Muscle of back (tissue), 11 donors: Measurements from ENCODE around the gene ENPP4. TPM values are rescaled to one million over a fixed set of nuclear protein-coding genes. Genes with fewer than 3 reads are reported as not detected.
"Not testable (repeated sequence)": the region's sequence is repeated elsewhere in the genome, so short reads cannot be mapped to it uniquely, and the experiment has no call there.

Experiments
- DNase-seq, 3 donors: peaks; one replicate each; pipeline versions ENCODE4 v3.0.0 to v3.0.0-alpha.2; 2013
- polyA plus RNA-seq, 10 donors: library from polyadenylated mRNA; unstranded; fragments of 120-200 nt; gene quantifications; one replicate each; pipeline ENCODE4 v1.2.1, GENCODE V29; 2013; ENCODE audit not compliant: insufficient read length in 10 of 10

ENPP4 gene
- polyA plus RNA-seq, 10 donors: 25.2 to 49.8 (median 33.5) TPM

DNA sequence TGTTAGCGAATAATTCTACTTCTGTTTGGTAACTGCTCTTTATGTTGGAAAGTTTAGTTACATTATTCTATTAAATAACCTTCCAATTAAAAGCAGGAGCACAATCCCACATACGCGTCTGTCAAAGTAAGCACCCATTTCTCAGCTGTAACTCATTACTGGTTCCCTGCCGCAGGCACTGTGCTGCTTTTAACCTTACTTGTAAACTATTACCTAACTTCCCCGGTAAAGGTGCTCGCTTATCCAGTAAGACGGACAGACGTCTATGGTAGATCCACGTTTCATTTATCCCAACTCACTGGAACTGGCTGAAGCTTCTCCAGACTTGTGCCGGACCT is 529 bp upstream of the ENPP4 start:
- no peak for DNase-seq

DNA sequence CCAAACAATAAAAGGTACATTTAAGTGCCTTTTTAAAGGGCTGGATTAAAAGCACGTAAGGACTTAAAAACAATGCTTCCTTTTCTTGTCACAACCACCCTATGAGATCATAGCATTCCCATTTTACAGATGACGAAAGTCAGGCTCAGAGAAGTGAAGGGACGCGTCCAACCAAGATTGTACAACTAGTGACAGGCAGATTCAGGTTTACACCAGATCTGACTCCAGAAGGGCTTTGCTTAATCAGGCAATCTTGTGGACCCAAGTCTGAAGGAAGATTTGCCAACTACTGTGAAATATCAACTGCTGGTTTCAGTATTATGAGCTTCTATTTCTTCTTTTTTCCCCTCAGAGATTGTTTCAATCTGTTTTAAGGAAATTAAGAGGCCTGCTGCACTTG is 877 bp downstream of the ENPP4 start:
- DNase-seq: peak in 1 of 3 donors; percentile 10

DNA sequence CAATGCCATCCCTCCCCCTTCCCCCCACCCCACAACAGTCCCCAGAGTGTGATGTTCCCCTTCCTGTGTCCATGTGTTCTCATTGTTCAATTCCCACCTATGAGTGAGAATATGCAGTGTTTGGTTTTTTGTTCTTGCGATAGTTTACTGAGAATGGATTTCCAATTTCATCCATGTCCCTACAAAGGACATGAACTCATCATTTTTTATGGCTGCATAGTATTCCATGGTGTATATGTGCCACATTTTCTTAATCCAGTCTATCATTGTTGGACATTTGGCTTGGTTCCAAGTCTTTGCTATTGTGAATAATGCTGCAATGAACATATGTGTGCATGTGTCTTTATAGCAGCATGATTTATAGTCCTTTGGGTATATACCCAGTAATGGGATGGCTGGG is 1.5 kb downstream of the ENPP4 start:
- DNase-seq: not testable (repeated sequence)

DNA sequence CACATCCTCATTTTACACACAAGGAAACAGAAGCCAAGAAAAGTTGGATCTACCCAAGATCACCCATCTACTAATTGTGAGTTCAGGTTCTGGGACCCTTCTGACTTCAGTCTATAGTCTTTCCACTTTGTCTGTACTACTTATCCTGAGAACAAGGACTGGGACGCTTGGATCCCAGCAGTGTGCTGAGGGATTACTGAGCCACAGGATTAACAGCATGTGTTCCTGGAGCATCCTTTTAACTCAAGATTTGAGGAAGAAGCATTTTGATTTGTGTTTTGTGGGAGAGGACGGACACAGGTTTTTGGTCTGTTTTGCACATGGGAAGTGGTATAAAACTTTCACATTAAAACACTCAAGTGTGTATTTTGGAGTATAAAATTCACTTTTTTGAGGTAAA is 4.4 kb downstream of the ENPP4 start:
- no peak for DNase-seq

DNA sequence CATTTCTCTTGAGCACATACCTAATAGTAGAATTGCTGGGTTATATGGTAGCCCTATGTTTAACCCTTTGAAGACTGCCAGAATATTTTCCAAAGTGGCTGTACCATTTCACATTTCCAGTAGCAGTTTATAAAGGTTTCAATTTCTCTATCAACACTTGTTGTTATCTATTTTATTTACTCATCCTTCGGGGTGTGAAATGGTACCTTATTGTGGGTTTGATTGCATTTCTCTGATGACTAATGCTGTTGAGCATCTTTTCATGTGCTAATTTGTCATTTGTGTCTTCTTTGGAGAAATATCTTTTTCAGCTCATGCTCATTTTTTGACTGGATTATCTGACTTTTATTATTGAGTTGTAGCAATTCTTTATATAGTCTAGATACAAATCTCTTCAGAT is 5.4 kb downstream of the ENPP4 start:
- DNase-seq: no peak

DNA sequence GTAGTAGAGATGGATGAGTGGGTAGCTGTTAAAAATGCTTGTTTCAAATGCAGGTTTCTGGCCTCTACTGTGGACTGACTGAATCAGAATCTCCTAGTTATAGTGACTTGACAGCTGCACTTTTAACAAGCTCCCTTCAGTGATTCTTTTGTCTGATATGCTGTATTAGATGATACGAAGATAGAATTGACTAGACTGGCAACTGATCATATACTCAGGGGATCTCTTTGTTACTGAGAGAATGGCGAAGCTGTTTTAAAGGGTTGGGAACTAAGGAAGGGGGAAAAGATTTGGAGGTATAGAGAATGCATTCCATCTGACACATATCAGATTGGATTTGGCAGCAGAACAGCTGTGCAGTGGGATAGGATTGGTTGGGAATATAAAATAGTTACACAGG is 7.0 kb downstream of the ENPP4 start:
- DNase-seq: no peak

DNA sequence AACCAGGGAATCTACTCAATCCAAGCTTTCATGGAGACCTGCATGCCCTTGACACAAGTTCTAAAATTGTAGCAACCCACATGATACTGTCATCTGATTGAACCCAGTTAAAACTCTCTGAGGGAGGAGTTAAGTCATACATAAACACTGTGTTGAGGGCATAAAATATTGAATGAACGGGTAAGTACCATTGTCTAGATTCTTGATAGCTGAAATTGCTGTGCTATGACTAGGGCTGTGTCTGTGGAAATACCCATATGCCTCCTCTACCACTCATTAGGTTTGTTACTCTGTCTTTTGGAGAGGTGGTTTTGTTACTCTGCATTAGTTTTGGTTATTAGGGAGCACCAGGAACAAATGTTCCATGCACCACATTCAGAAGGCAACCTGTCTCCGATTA is 7.6 kb downstream of the ENPP4 start:
- DNase-seq: no peak

DNA sequence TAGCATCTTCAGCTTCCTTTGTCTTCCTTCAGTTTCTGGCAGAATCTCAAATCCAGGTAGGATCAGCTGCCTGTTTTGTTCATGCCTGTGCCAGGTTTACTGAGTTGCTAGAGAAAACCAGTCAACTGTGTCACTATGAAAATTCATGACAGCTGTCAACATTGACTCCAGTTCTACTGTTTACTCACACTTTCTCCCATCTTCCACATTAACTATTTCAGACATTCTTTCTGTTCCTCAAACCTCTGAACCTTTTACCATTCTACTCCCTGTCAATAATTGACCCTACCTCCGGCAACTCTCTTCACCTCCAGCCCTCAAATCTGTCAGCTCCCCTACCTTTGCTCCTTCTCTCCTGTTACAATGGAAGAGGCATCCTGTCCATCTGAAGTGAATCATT is 8.5 kb downstream of the ENPP4 start:
- DNase-seq: no peak

DNA sequence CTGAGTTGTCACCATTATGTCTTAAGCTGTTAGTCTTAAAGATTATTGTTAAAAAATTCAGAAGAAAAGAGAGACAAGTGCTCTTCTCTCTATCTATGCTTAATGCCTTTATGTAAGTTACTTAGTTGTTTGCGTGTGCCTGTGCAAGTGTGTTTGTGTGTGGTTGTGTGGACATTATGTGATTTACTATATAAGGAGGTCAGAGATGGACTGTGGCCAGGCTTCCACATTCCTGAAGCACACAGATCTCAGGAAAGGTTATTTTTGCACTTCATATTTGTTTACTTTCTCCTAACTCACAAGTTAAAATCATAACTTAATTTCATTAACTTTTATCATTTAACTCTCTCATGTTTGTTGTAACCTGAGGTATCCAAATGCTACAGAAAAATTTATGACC is 14.5 kb downstream of the ENPP4 start:
- no peak for DNase-seq

DNA sequence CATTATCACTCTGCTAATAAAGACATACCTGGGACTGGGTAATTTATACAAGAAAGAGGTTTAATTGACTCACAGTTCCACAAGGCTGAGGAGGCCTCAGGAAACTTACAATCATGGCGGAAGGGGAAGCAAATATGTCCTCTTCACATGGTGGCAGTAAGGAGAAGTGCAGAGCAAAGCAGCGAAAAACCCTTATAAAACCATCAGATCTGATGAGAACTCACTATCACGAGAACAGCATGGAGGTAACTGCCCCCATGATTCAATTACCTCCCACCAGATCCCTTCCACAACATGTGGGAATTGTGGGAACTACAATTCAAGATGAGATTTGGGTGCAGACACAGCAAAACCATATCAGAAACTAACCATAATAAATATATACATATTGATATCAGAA is 19.3 kb downstream of the ENPP4 start:
- not testable (repeated sequence) for DNase-seq

DNA sequence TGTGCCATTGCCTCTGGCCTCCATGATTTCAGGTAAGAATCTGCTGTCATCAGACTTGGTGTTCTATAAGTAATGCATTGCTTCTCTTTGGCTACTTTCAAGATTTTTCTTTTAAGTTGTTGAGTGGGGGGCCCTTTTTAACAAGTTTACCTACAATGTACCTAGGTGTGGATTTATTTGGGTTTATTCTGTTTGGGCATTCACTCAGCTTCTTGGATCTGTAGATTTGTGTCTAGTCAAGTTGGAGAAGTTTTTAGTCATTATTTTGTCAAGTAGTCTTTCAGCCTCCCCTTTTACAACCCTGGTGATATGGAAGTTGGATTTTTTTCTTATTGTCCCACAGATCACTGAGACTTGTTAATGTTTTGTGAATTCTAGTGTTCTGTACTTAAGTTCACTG is 26.9 kb downstream of the ENPP4 start:
- DNase-seq: no peak

DNA sequence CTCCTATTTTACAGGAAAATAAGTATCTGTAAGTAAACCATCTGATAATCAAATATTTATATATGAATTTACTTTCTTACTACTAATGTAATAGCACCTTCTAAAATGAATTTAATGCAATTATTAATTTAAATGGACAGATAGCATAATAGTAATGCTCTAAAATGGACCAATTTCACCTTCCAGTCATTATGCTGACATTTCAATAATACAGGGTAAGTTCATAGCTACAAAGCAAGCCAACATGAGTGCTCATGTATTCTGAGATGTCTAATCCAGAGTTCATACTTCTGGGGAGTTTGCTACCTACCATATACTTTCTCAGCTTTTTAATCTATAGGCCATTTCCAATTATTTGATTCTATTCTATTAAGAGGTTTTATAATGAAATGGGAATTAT is 29.4 kb downstream of the ENPP4 start:
- no peak for DNase-seq

DNA sequence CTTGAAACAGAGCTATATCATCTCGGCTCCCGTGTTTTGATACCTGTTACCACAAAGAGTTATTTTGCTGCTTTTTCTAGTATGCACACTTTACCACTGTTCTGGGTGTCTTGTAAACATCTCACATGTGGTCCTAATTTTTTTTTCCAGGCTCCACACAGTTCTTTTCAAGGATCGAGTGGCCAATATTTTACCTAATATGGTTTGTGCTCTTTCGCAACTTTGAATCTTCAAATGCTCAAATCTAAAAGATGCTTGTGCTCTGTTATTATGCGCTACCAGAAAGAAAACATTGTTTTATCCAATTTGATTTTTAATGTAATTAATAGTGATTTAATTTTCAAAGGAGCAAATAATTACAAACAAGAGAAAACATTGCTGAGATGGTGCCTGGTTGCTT is 30.3 kb downstream of the ENPP4 start:
- no peak for DNase-seq

DNA sequence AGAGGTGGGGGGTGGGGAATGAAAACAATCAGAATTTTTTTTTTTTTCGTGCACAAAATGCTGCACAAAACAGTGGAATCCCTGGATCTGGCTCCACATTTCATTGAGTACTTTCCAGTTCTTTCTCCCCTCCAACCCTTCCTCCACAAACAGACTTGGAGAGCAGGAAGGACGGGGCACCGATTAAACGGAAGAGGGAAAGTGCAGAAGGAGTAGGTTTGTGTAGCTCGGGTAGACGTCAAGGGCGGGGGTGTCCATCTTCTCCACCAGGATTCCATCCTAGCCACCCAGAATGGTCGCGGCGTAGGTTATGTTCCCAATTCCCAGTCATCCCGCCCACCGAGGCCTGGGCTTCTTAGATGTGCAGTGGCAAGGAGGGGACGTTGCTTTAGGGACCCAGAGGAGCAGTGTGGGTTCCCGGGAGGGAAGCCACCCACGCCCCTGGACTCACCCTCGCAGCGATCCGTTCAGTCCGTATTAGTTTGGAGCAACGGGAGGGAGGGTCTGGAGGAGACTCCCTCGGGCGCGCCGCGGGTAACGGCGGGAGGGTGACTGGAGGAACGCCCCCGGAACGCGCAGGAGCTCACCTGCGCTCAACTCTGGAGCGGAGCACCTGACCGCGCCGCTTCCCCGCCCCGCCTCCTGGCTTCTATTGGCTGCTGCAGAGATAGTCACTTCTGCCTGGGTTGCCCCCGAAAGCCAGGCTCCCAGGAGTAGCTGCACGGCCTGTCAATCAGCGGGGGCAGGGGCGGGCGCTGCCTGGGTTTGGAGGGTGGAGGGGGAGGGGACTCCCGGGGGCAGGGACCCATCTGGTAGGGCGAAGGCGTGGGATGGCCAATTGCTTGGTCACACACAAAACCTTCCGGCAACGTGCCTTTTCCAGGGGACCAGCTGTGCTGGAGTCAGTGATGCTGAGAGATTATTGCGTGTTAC is 40.8 kb downstream of the ENPP4 start, which contains the start of gene ENPP5:
ENPP5 (minus strand) TSS at position 624 of the 933 bp plus-strand sequence. CDS start 2,718 bp downstream, outside the sequence.
- peak; percentile 42 to 67 (median 56) for DNase-seq

DNA sequence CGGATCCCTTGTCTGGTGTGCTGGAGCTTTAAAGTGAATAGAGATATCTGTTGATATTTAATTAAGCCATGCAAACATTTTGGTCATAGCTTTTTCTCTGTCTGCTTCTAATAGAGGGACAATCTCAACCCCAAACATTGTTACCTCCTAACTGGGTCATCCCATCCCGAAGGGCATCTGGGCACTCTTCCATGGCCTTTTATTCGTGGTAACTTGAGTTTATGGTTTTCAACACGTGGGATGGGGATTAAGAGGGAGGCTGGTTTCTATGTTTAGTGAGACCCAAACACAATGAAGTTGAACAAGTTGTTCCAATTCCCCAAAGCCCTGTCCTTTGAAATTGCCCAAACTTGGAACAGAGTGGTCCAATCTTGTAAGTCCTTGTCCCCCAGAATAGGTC is 42.4 kb downstream of the ENPP4 start:
- no peak for DNase-seq

DNA sequence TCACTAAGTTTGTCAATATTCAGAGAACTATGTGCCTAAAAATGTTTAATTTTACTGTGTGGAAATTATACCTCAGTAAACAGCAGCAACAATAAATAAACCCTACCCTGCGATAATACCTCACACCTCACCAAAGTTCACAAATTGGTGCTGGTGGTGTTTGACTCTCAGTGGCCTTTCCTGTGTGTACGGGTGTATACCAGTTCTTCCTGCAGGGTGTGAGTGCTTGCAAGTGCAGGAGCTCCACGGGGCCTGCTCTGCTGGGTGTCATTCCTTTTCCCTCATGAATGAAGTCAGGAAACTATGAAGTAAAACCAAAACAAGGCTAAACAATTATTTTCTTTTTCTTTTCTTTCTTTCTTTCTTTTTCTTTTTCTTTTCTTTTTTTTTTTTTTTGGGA is 45.1 kb downstream of the ENPP4 start:
- DNase-seq: no peak

DNA sequence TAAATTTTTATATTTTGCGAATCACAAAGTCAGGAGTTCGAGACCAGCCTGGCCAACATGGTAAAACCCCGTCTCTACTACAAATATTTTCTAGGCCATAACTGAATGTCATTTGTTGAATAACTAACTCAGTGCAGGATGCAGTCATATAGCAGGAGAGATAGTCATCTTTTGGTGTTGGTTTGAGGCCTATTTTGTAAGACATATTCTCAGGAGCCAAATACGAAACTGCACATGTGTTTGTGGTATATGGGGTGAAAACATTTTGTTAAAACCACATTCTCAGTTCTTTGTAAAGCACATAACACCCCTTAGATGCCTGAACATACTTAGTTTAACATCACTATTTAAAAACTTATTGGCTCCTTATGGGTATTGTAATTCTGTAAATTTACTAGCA is 45.7 kb downstream of the ENPP4 start:
- DNase-seq: no peak

DNA sequence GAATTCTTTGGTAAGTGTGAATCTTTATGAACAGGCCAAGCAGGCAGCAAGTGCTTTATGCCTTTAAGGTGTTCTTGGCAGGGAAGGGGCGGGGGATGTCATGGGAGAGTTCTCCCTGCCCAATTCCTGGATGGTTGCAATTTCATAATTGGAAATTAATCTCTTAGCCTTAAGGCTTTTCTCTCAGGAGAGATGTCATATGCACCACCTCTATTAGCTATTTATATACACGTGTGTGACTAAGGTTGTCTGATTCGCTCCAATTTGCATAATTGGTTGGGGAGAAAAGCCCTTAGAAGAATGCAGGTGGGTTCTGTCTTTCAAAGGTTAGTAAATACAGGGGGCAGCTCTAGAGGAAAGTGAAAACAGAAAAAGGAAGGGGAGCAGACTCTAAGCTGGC is 46.2 kb downstream of the ENPP4 start:
- no peak for DNase-seq

DNA sequence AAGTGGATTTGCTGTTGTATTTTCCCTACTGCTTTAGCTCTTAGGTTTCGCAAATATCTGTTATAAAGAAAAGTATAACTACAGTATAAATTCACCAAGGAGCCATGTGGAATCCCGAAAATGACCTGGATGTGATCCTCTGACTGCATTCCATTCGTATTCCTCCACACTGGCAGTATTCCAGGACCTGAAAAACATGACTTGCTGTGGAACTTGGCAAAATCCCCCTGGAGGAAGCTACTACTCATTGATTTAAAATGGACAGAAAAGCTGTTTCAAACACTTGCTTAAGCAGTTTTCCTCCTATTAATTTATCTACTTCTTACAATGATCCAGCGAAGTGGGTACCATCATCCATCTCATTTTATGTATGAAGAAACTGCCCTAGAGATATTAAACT is 54.3 kb downstream of the ENPP4 start:
- peak; percentile 58 to 84 (median 64) for DNase-seq

DNA sequence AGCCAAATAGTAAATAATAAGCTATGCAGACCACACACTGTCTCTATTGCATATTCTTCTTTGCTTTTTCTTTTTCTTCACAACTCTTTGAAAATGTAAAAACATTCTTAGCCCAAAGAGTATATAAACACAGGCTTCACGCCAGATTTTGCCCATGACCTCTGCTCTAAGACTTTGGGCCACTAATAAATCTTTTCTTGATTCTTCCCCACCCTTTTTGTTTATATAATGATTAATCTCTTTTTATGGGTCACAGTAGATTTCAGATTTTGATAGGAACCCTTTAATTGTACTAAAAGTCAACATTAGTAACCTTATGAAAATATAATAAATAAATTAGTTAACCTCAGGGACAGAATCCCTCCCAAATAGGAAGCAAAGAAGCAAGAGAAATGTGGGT is 56.8 kb downstream of the ENPP4 start:
- no peak for DNase-seq

DNA sequence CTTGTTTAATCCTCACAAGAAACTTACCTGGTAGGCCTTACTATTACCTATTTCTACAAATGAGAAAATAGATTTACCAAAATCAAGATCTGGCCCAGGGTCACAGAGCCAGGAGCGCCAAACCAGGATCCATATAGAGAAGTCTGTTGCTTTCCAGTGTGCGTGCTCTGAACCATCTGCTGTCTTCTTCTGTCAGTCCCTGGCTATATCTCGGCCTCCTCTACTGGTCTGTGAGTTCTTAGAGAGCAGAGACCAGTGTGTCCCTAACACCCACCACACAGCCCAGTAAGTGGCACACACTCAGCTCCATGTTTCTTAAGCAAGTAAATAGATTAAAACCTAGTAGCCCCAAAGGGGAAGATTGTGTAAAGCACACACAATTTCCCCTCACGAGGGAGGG is 59.9 kb downstream of the ENPP4 start:
- DNase-seq: no peak

DNA sequence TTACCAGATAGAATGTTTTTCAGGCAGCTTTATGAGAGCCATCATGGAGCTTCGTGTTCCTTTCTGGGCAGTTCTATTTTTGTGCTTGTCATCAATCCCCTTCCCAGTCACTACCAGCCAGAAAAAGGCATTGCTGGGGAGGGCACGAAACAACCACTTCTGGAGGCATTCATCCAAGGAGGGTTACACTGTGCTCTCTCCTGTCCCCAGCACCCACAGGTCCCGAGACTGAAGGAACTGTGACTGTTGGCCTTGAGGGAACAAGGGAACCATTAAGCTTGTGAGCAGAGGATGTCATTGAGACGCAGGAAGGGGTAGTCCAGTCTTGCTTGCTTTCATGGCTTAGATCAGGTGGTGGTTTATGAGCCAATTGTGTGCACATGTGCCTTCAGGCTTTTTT is 61.1 kb downstream of the ENPP4 start:
- DNase-seq: no peak

DNA sequence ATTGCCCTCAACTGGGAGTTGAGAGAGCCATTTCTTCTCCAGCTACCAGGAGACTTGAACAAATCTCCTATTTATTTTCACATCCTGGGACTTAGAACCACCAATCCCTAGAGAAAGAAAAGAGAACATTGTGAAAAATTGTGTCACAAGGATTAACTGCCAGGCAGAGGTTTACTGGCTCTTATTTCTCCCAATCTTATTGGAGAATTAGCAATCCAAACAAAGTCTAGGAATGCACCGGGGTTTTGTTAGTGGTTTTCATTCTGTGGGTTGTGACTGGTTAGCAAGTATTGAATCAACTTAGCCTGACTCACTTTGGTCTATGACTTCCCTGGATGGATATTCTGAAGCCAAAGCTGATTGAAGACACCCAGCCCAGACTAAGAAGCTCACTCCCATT is 62.2 kb downstream of the ENPP4 start:
- DNase-seq: peak in 1 of 3 donors; percentile 73
